NCI-H1092 treated with DMSO at 0.1 percent for 48 hours (cell line): ENCODE results near the gene TSN.
A peak's percentile ranks its signal among the peaks of the same experiment; 100 is the strongest.
"Not testable (repeated sequence)": the region's sequence is repeated elsewhere in the genome, so short reads cannot be mapped to it uniquely, and the experiment has no call there.

Source experiments
- DNase-seq: peaks from one replicate; lab custom pipeline; 2025; lab: John Stamatoyannopoulos, UW

Gene TSN

GRCh38 chr2:121801916-121802315 lies 46.5 kb downstream of the TSN start:
- DNase-seq = no peak

GRCh38 chr2:121803503-121803902 lies 48.1 kb downstream of the TSN start:
- DNase-seq = peak; percentile 36

GRCh38 chr2:121804340-121804739 lies 48.9 kb downstream of the TSN start:
- peak; percentile 86 for DNase-seq

GRCh38 chr2:121804997-121805765 lies 49.7 kb downstream of the TSN start:
- peak; percentile 18 for DNase-seq

- no peak for DNase-seq
Measured at GRCh38 chr2:121805766-121806143, 50.3 kb downstream of the TSN start.

- DNase-seq = not testable (repeated sequence)
Measured at GRCh38 chr2:121807771-121808170, 52.3 kb downstream of the TSN start.

- DNase-seq = no peak
Measured at GRCh38 chr2:121809607-121810006, 54.2 kb downstream of the TSN start.

GRCh38 chr2:121810959-121811853 lies 55.8 kb downstream of the TSN start:
- DNase-seq = peak; percentile 66

GRCh38 chr2:121813083-121813482 lies 57.6 kb downstream of the TSN start:
- not testable (repeated sequence) for DNase-seq

- DNase-seq = no peak
Measured at GRCh38 chr2:121815216-121815615, 59.8 kb downstream of the TSN start.

GRCh38 chr2:121816797-121817196 lies 61.3 kb downstream of the TSN start:
- no peak for DNase-seq

GRCh38 chr2:121817304-121817703 lies 61.9 kb downstream of the TSN start:
- DNase-seq = not testable (repeated sequence)
